ENCODE measurements around the gene SNX24. TPM values are rescaled to one million over a fixed set of nuclear protein-coding genes. Genes with fewer than 3 reads are reported as not detected.

SNX24 gene
- polyA plus RNA-seq, 1 experiment = 14.8 TPM

- peak within 1 kb of the TSS; percentile 83 for H3K4me3 ChIP-seq (ENCODE audit: low read depth, low read length)
- CTCF ChIA-PET = interaction anchor here (1.9 kb wide), 1 partner anchor 332 kb away, joined by 5 read pairs; no protein-coding TSS in a partner anchor
- no peaks in the 10 kb centered on the region for H3K27me3 ChIP-seq (ENCODE audit: control insufficient read depth, insufficient read depth, low read length)
- H3K27ac ChIP-seq (ENCODE audit: low read depth, low read length) = peak within 1 kb of the TSS; percentile 48
- POLR2A ChIA-PET = interaction anchor here (0.6 kb wide), 1 partner anchor 190 kb away, joined by 6 read pairs; no protein-coding TSS in a partner anchor
- DNase-seq (ENCODE audit: low read depth, low spot score) = no peak
- no peaks in the 10 kb centered on the region; the same call in 1 of the 2 replicates for H3K9me3 ChIP-seq (ENCODE audit: control insufficient read depth, insufficient read depth, low read length)
- TF ChIP-seq CTCF (IDR thresholded peaks at IDR 0.05; ENCODE audit: low read depth, low read length) = no peak
Measured at GRCh38 chr5:123036391-123037103, 191.1 kb downstream of the SNX24 start, which contains the start of gene PPIC. PPIC (minus strand) TSS chr5:123036725; CDS start chr5:123036625, 100 bp downstream.

- Histone ChIP-seq H3K4me3 (ENCODE audit: low read depth, low read length) (peak overlapping the region; percentile 83), H3K9me3 (ENCODE audit: control insufficient read depth, insufficient read depth, low read length) (no peaks in the 10 kb centered on the region; the same call in 1 of the 2 replicates), H3K27me3 (ENCODE audit: control insufficient read depth, insufficient read depth, low read length) (no peaks in the 10 kb centered on the region), H3K27ac (ENCODE audit: low read depth, low read length) (peak overlapping the region; percentile 48)
- POLR2A ChIA-PET = interaction anchor here (0.6 kb wide), 1 partner anchor 190 kb away, joined by 6 read pairs; no protein-coding TSS in a partner anchor
- no peak for DNase-seq (ENCODE audit: low read depth, low spot score)
- no peak for TF ChIP-seq CTCF (IDR thresholded peaks at IDR 0.05; ENCODE audit: low read depth, low read length)
- CTCF ChIA-PET = interaction anchor here (1.0 kb wide), 1 partner anchor 308 kb away, joined by 4 read pairs; no protein-coding TSS in a partner anchor
Measured at GRCh38 chr5:123037104-123037418, 191.6 kb downstream of the SNX24 start.

GRCh38 chr5:123039673-123040072 is 194.3 kb downstream of the SNX24 start:
- H3K9me3 ChIP-seq (ENCODE audit: control insufficient read depth, insufficient read depth, low read length) = no peaks in the 10 kb centered on the region; the same call in 1 of the 2 replicates
- no peak for DNase-seq (ENCODE audit: low read depth, low spot score)
- ChIA-PET POLR2A (no interaction called here), CTCF (no interaction called here)
- H3K27ac ChIP-seq (ENCODE audit: low read depth, low read length) = no peak overlapping the region
- H3K4me3 ChIP-seq (ENCODE audit: low read depth, low read length) = no peak overlapping the region
- no peaks in the 10 kb centered on the region for H3K27me3 ChIP-seq (ENCODE audit: control insufficient read depth, insufficient read depth, low read length)
- TF ChIP-seq CTCF (IDR thresholded peaks at IDR 0.05; ENCODE audit: low read depth, low read length) = no peak

GRCh38 chr5:123044926-123045617 is 199.7 kb downstream of the SNX24 start:
- Histone ChIP-seq H3K4me3 (ENCODE audit: low read depth, low read length) (no peak overlapping the region), H3K9me3 (ENCODE audit: control insufficient read depth, insufficient read depth, low read length) (no peaks in the 10 kb centered on the region), H3K27me3 (ENCODE audit: control insufficient read depth, insufficient read depth, low read length) (peaks cover 3% of the 10 kb centered on the region), H3K27ac (ENCODE audit: low read depth, low read length) (no peak overlapping the region)
- no peak for DNase-seq (ENCODE audit: low read depth, low spot score)
- TF ChIP-seq CTCF (IDR thresholded peaks at IDR 0.05; ENCODE audit: low read depth, low read length) = no peak
- ChIA-PET CTCF (interaction anchor here (2.3 kb wide), 1 partner anchor 300 kb away, joined by 8 read pairs; no protein-coding TSS in a partner anchor), POLR2A (no interaction called here)

- no peaks in the 10 kb centered on the region for H3K9me3 ChIP-seq (ENCODE audit: control insufficient read depth, insufficient read depth, low read length)
- DNase-seq (ENCODE audit: low read depth, low spot score) = no peak
- no peak for TF ChIP-seq CTCF (IDR thresholded peaks at IDR 0.05; ENCODE audit: low read depth, low read length)
- no peak overlapping the region for H3K4me3 ChIP-seq (ENCODE audit: low read depth, low read length)
- ChIA-PET CTCF (no interaction called here), POLR2A (no interaction called here)
- H3K27ac ChIP-seq (ENCODE audit: low read depth, low read length) = no peak overlapping the region
- H3K27me3 ChIP-seq (ENCODE audit: control insufficient read depth, insufficient read depth, low read length) = peaks cover 3% of the 10 kb centered on the region
Measured at GRCh38 chr5:123046222-123046621, 200.8 kb downstream of the SNX24 start.
